K562 (cell line): ENCODE data around the gene ARID3A. TPM values are rescaled to one million over a fixed set of nuclear protein-coding genes. Genes with fewer than 3 reads are reported as not detected.

ENCODE experiments used
- ATAC-seq: fragments of 200-7000 bp; cut with Tn5 transposase; 3 replicates; pipeline ENCODE4 v1.9.1; 2020; ENCODE audit warnings: moderate library complexity
- BruUV-seq: library from RNA; stranded (reverse); fragments of 400-500 nt; replicated peaks from 2 replicates; lab custom pipeline; 2021; lab: Mats Ljungman, UMichigan
- CTCF ChIA-PET: fragments of 300-600 bp; formaldehyde crosslinking; extraction: SDS; loops from one replicate; lab custom pipeline; 2021; ENCODE audit warnings: low intra/inter-chr PET ratio; lab: Yijun Ruan, JAX
- POLR2A ChIA-PET: fragments of 300-600, 350-650 bp; sonication (Branson Sonifier 250); formaldehyde crosslinking; extraction: SDS; loops from one replicate; lab custom pipeline; 2021; ENCODE audit warnings: antibody characterized with exemption, inconsistent platforms; lab: Yijun Ruan, JAX
- DNase-seq, 4 experiments: peaks; one replicate each; pipeline versions ENCODE4 v3.0.0 to v3.0.0-alpha.2; 2011 to 2018; ENCODE audit warnings: low spot score in 3 of 4, mixed read lengths in 3 of 4; ENCODE audit errors: extremely low read depth in 1 of 4
- FAIRE-seq: peaks from 2 replicates; lab custom pipeline; 2011; peaks lifted over from hg19 to GRCh38; lab: Jason Lieb, UNC
- H2AFZ ChIP-seq: 2 replicates; pipeline ENCODE4 v1.6.0; 2011; ENCODE audit warnings: low read depth, low read length, control low read depth, inconsistent platforms
- H3K27ac ChIP-seq: fragments of 200-600 bp; 3 replicates; pipeline ENCODE4 v1.8.0; 2011; ENCODE audit warnings: low read depth, mild to moderate bottlenecking, control low read depth, inconsistent platforms, low read length, moderate library complexity, mixed read lengths; ENCODE audit errors: extremely low read depth
- H3K27me3 ChIP-seq, 2 experiments: fragments of 300-600 bp in 1 of 2; 2 replicates in 1 of 2; 3 replicates in 1 of 2; pipeline versions ENCODE4 v1.6.0 to v1.8.0; 2011; ENCODE audit warnings: inconsistent platforms in 2 of 2, low read length in 2 of 2, mild to moderate bottlenecking in 1 of 2, mixed read lengths in 1 of 2, moderate library complexity in 1 of 2; ENCODE audit not compliant: control insufficient read depth in 2 of 2, insufficient read depth in 2 of 2
- H3K36me3 ChIP-seq: fragments of 300-600 bp; 3 replicates; pipeline ENCODE4 v1.8.0; 2011; ENCODE audit warnings: mild to moderate bottlenecking, low read length, inconsistent platforms; ENCODE audit not compliant: control insufficient read depth, insufficient read depth
- H3K4me1 ChIP-seq, 2 experiments: fragments of 200-600 bp in 1 of 2; replicated peaks in 1 of 2; 2 replicates in 1 of 2; 3 replicates in 1 of 2; pipeline versions ENCODE4 v1.5.1 to v1.8.0; 2011; ENCODE audit warnings: inconsistent platforms in 2 of 2, low read length in 2 of 2, mild to moderate bottlenecking in 1 of 2, mixed read lengths in 1 of 2, moderate library complexity in 1 of 2; ENCODE audit not compliant: control insufficient read depth in 2 of 2, insufficient read depth in 2 of 2
- H3K4me2 ChIP-seq: 2 replicates; pipeline ENCODE4 v1.6.1; 2011; ENCODE audit warnings: low read length, control low read depth, inconsistent platforms, mixed read lengths; ENCODE audit not compliant: insufficient read depth
- H3K4me3 ChIP-seq: fragments of 200-600 bp; sonication (generic), shearing (Covaris generic); 2 replicates; pipeline ENCODE4 v1.5.1; 2016; ENCODE audit warnings: control low read depth, inconsistent platforms
- H3K79me2 ChIP-seq: fragments of 200-600 bp; 3 replicates; pipeline ENCODE4 v1.8.0; 2011; ENCODE audit warnings: low read length, inconsistent platforms; ENCODE audit not compliant: control insufficient read depth, insufficient read depth
- H3K9ac ChIP-seq, 2 experiments: 2 replicates each; pipeline versions ENCODE4 v1.6.0 to v1.6.1; 2011; ENCODE audit warnings: low read depth in 2 of 2, low read length in 2 of 2, control low read depth in 1 of 2, inconsistent platforms in 1 of 2, mild to moderate bottlenecking in 1 of 2, mixed read lengths in 1 of 2; ENCODE audit not compliant: insufficient read depth in 1 of 2
- H3K9me1 ChIP-seq: one replicate; pipeline ENCODE4 v1.6.0; 2011; ENCODE audit warnings: inconsistent platforms, mild to moderate bottlenecking, low read length, moderate library complexity; ENCODE audit not compliant: control insufficient read depth, insufficient read depth
- H3K9me3 ChIP-seq: replicated peaks from 2 replicates; pipeline ENCODE4 v1.5.1; 2011; ENCODE audit warnings: low read depth, low read length, inconsistent platforms; ENCODE audit not compliant: control insufficient read depth, insufficient read depth
- H4K20me1 ChIP-seq: replicated peaks from 2 replicates; pipeline ENCODE4 v1.6.1; 2011; ENCODE audit warnings: low read length, inconsistent platforms, mixed read lengths; ENCODE audit not compliant: control insufficient read depth, insufficient read depth
- CREB5 ChIP-seq: fragments of 250-450 bp; sonication (Bioruptor Pico); IDR thresholded peaks from 2 replicates; pipeline ENCODE4 v1.5.0; 2020; ENCODE audit warnings: mild to moderate bottlenecking
- RBFOX2 ChIP-seq: fragments of 200-400 bp; formaldehyde crosslinking; IDR thresholded peaks from 2 replicates; pipeline ENCODE4 v1.6.1; 2017; ENCODE audit warnings: low read depth, mild to moderate bottlenecking, low read length, moderate library complexity
- RBM22 ChIP-seq: fragments of 200-400 bp; formaldehyde crosslinking; IDR thresholded peaks from 2 replicates; pipeline ENCODE4 v1.6.1; 2018; ENCODE audit warnings: low read length, low read depth; ENCODE audit not compliant: poor library complexity, severe bottlenecking
- SRSF1 ChIP-seq: fragments of 200-400 bp; formaldehyde crosslinking; IDR thresholded peaks from 2 replicates; pipeline ENCODE4 v1.6.1; 2017; ENCODE audit warnings: mild to moderate bottlenecking, low read depth, low read length, moderate library complexity
- WGBS: fragments of 100-300 bp; shearing (Covaris generic); methylation state at CpG from one replicate; pipeline ENCODE4 v1.1.6; 2016; ENCODE audit warnings: low coverage, mixed read lengths; ENCODE audit not compliant: insufficient coverage; ENCODE audit errors: missing lambda C conversion rate; 5-methylcytosine and 5-hydroxymethylcytosine counted together
- in situ Hi-C: fragments of 300-500 bp; cut with MboI; formaldehyde crosslinking; loops from 4 replicates; pipeline ENCODE4 v1.15.0; 2018; ENCODE audit warnings: inconsistent platforms, mixed read lengths
- intact Hi-C: fragments of 100-400 bp; cut with micrococcal nuclease; formaldehyde crosslinking; loops from 2 replicates; pipeline ENCODE4 v1.14.2; 2022
- polyA plus RNA-seq, 8 experiments: library from polyadenylated mRNA; depleted of rRNA in 4 of 8; stranded (reverse) in 5 of 8; unstranded in 3 of 8; fragments of >200 nt; fragmentation: Nextera tagmentation in 2 of 8; fragmentation: Illumina TruSeq in 1 of 8; extraction: Ambion mirVana in 2 of 8; extraction: Trizol in 1 of 8; gene quantifications; 2 replicates each; pipeline versions ENCODE4 v1.2.1 to v1.2.3, GENCODE V29; 2011 to 2014; ENCODE audit warnings: inconsistent platforms in 1 of 8, missing spikeins in 1 of 8
- total RNA-seq, 7 experiments: library from RNA; depleted of rRNA in 6 of 7; stranded (reverse); fragments of >200 nt in 6 of 7; fragmentation: Illumina TruSeq in 2 of 7; extraction: Trizol in 2 of 7; gene quantifications; 2 replicates each; pipeline versions ENCODE4 v1.2.1 to v1.2.3, GENCODE V29; 2011 to 2021; ENCODE audit warnings: low replicate concordance in 1 of 7

The ARID3A gene
- total and polyA plus RNA-seq, 9 of the 15 experiments (the other 6 are each of a cell fraction or from before 2014, with no cell fraction given), result 1.4 to 118 (median 31.2) TPM

GRCh38 chr19:934197-934840, 8.5 kb downstream of the ARID3A start:
- no TSS peak for BruUV-seq
- intact Hi-C loops, result no loop called here
- CTCF ChIA-PET, result no interaction called here
- H3K79me2 ChIP-seq, result peaks cover 76% of the 10 kb centered on the region
- WGBS, result 90% methylated on average over 22 of the region's 29 CpGs
- DNase-seq, result no peak
- H3K9ac ChIP-seq, result no peak overlapping the region
- TF ChIP-seq RBFOX2, result peak; percentile 51
- TF ChIP-seq CREB5 (CRISPR knock-in tag), result no peak
- TF ChIP-seq SRSF1, result no peak
- peak; percentile 57 for TF ChIP-seq RBM22
- TF ChIP-seq, all 486 proteins: peak for 2
- Histone ChIP-seq H4K20me1 (0 out of 2 replicates have a peak, but pooled peaks cover 3% of the 10 kb centered on the region), H3K4me3 (no peak overlapping the region), H3K4me2 (no peak overlapping the region), H3K9me1 (peaks cover 4% of the 10 kb centered on the region), H3K9me3 (no peaks in the 10 kb centered on the region), H3K36me3 (peaks cover 82% of the 10 kb centered on the region; the same call in 2 of the 3 replicates), H3K27ac (no peak overlapping the region), H2AFZ (no peak overlapping the region), H3K27me3 (no peaks in the 10 kb centered on the region), H3K4me1 (peaks cover 0 to 48% of the 10 kb centered on the region in 2 experiments; a peak in 3 of 5 replicates)
- FAIRE-seq (no peak), ATAC-seq (no peak)
- POLR2A ChIA-PET, result interaction anchor here (1.0 kb wide), 1 partner anchor 9 kb away, joined by 4 read pairs; no protein-coding TSS in a partner anchor
- in situ Hi-C loops, result no loop called here
